ENCODE data around the gene IGSF3.
"Not testable (repeated sequence)": the region's sequence is repeated elsewhere in the genome, so short reads cannot be mapped to it uniquely, and the experiment has no call there.

DNA sequence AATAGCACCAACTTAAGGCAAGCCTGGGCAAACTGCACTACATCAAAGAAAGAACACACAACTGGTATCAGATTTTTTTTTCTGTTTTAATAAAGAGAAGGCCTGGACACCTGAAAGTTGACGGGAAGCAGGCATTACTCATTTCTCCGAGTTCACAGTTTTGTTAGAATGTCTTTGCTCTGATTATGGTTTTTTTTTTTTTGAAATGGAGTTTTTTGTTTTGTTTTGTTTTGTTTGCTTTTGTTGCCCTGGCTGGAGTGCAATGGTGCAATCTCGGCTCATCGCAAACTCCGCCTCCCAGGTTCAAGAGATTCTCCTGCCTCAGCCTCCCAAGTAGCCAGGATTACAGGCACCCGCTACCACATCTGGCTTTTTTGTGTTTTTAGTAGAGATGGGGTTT lies 9.7 kb downstream of the IGSF3 start:
- TF ChIP-seq, protein P1, sequence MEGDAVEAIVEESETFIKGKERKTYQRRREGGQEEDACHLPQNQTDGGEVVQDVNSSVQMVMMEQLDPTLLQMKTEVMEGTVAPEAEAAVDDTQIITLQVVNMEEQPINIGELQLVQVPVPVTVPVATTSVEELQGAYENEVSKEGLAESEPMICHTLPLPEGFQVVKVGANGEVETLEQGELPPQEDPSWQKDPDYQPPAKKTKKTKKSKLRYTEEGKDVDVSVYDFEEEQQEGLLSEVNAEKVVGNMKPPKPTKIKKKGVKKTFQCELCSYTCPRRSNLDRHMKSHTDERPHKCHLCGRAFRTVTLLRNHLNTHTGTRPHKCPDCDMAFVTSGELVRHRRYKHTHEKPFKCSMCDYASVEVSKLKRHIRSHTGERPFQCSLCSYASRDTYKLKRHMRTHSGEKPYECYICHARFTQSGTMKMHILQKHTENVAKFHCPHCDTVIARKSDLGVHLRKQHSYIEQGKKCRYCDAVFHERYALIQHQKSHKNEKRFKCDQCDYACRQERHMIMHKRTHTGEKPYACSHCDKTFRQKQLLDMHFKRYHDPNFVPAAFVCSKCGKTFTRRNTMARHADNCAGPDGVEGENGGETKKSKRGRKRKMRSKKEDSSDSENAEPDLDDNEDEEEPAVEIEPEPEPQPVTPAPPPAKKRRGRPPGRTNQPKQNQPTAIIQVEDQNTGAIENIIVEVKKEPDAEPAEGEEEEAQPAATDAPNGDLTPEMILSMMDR (IDR thresholded peaks at IDR 0.05; ENCODE audit: low read length) = not testable (repeated sequence)
- TF ChIP-seq EZH2phosphoT487 (IDR thresholded peaks at IDR 0.05; ENCODE audit: low read length); EZH2 (optimal IDR thresholded peaks at IDR 0.05; ENCODE audit: low read depth, low read length): not testable (repeated sequence)

Measured in MM.1S (cell line).